ENCODE measurements around the gene CCL23. TPM values are rescaled to one million over a fixed set of nuclear protein-coding genes. Genes with fewer than 3 reads are reported as not detected.

Gene CCL23
- total RNA-seq, 4 donors from 2014 or later = 1.3 to 9.6 (median 2.5) TPM

DNA sequence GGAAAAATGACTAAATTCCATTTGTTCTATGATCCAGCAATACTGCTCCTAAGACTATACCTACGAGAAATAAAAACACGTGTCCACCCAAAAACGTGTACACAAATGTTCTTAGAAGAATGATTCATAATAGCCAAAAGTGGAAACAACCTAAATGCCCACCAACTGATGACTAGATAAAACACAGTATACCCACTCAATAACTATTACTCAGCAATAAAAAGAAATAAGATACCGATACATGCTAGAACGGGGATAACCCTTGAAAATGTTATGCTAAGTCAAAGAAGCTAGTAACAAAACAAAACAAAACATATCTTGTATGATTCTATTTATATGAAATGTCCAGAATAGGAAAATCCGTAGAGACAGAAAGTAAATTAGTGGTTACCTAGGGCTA lies 54.1 kb downstream of the CCL23 start:
- Histone ChIP-seq H3K4me3 (no peak overlapping the region), H3K27ac (replicated peaks in 1 of 4) (no peak overlapping the region), H3K9me3 (no peaks in the 10 kb centered on the region), H3K36me3 (no peaks in the 10 kb centered on the region), H3K27me3 (peaks cover 0 to 25% (median 0%) of the 10 kb centered on the region in 4 donors), H3K4me1 (no peaks in the 10 kb centered on the region)
- intact Hi-C loops (cut with DNase I) = no loop called here
- WGBS = 85% methylated on average over 6 of the region's 6 CpGs
- no peak for DNase-seq (ENCODE audit: extremely low spot score)
- TF ChIP-seq POLR2AphosphoS5 (IDR thresholded peaks at IDR 0.05) (no peak), EP300 (IDR thresholded peaks at IDR 0.05) (no peak), POLR2A (IDR thresholded peaks at IDR 0.05; ENCODE audit: low read depth) (no peak)
- TF ChIP-seq, protein P1, sequence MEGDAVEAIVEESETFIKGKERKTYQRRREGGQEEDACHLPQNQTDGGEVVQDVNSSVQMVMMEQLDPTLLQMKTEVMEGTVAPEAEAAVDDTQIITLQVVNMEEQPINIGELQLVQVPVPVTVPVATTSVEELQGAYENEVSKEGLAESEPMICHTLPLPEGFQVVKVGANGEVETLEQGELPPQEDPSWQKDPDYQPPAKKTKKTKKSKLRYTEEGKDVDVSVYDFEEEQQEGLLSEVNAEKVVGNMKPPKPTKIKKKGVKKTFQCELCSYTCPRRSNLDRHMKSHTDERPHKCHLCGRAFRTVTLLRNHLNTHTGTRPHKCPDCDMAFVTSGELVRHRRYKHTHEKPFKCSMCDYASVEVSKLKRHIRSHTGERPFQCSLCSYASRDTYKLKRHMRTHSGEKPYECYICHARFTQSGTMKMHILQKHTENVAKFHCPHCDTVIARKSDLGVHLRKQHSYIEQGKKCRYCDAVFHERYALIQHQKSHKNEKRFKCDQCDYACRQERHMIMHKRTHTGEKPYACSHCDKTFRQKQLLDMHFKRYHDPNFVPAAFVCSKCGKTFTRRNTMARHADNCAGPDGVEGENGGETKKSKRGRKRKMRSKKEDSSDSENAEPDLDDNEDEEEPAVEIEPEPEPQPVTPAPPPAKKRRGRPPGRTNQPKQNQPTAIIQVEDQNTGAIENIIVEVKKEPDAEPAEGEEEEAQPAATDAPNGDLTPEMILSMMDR (IDR thresholded peaks at IDR 0.05) = no peak

Other genes starting within 250 kb of the CCL23 start
- gene MMP28, start 222.3 kb downstream of the CCL23 start, total RNA-seq = 100 to 1,000 TPM in 2 of 4 donors, 10 to 100 TPM in 2; 75.5 to 150 (median 116) TPM
- gene TAF15, start 208.5 kb downstream of the CCL23 start, total RNA-seq = 100 to 1,000 TPM in 3 of 4 donors, 10 to 100 TPM in 1; 93.8 to 140 (median 122) TPM
- gene HEATR9, start 149.1 kb downstream of the CCL23 start, total RNA-seq = under 1 TPM in 1 of 4 donors, not detected in 3; 0.13 TPM
- 10 to 100 TPM in 1 of 4 donors, 1 to 10 TPM in 3; 1.6 to 11.3 (median 2.2) TPM for gene CCL5, start 137.6 kb downstream of the CCL23 start, total RNA-seq
- not detected for gene RDM1, start 87.2 kb downstream of the CCL23 start, total RNA-seq
- gene LYZL6, start 74.3 kb downstream of the CCL23 start, total RNA-seq = not detected
- gene CCL16, start 36.5 kb downstream of the CCL23 start, total RNA-seq = under 1 TPM in 1 of 4 donors, not detected in 3; 0.42 TPM
- 10 to 100 TPM; 11.2 to 59.8 (median 54.7) TPM for gene CCL14, start 31.2 kb downstream of the CCL23 start, total RNA-seq
- not detected for gene CCL15, start 16.4 kb downstream of the CCL23 start, total RNA-seq
- gene CCL18, start 46.3 kb upstream of the CCL23 start, total RNA-seq = 10 to 100 TPM in 3 of 4 donors, not detected in 1; 12.6 to 16.7 (median 13.3) TPM
- 1 to 10 TPM in 1 of 4 donors, under 1 TPM in 1, not detected in 2; 0.33 to 1.3 TPM for gene CCL3, start 72.2 kb upstream of the CCL23 start, total RNA-seq
- 1 to 10 TPM in 3 of 4 donors, not detected in 1; 1.7 to 3.0 (median 2.0) TPM for gene CCL4, start 85.9 kb upstream of the CCL23 start, total RNA-seq
- gene TBC1D3B, start 158.7 kb upstream of the CCL23 start, total RNA-seq = 1 to 10 TPM in 3 of 4 donors, not detected in 1; 2.1 to 5.8 (median 2.7) TPM
- not detected for gene CCL3L1, start 178.8 kb upstream of the CCL23 start, total RNA-seq
- gene CCL4L2, start 193.1 kb upstream of the CCL23 start, total RNA-seq = under 1 TPM in 1 of 4 donors, not detected in 3; 0.80 TPM
- under 1 TPM in 1 of 4 donors, not detected in 3; 0.19 TPM for gene TBC1D3I, start 246.6 kb upstream of the CCL23 start, total RNA-seq